NCI-H1048 (cell line): ENCODE data around the gene SULT2B1.
A peak's percentile ranks its signal among the peaks of the same experiment; 100 is the strongest.

Experiments
- DNase-seq: peaks from one replicate; lab custom pipeline; 2025; lab: John Stamatoyannopoulos, UW

SULT2B1 gene

GRCh38 chr19:48634424-48635262, 82.7 kb downstream of the SULT2B1 start:
- peak; percentile 92 for DNase-seq

- no peak for DNase-seq
Measured at GRCh38 chr19:48635263-48635965, 83.4 kb downstream of the SULT2B1 start.

DNA sequence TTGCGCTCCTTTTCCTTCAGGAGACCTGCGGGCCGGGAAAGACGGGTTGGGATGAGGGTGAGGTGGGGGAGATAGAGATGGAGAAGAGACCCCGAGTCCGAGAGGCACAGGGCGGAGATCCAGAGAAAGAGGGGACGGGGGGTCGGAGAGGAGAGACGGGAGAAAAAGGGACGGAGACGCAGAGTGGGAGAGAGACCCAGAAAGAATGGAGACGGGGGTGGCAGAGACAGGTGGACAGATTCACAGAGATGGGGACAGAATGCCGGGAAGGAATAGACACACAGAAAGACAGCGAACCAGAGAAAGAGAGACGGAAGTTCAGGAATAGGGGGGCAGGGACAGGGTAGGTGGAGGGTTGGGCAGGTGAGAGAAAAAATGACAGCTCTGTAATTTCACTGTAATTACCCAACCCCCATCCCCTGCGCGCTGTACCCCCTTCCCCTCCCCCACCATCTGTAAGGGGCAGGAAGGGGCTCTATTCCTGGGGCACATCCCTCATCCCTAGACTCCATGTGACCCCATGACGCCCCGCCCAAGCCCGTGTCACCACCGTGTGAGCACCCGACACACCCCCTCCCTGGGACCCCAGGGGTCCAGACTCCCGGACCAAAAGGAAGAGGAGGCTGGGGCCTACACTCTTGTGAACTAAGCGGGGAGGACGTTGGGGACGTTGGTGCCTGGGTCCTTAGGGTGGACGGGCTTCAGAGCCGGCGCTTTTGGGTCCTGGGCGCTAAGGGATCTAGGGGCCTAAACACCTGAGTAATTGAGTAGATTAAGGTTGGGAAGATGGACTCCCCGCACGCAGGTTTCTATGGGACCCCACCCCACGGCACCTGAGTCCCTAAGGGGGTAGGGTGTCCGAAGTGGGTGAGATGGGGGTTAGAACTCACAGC, 84.2 kb downstream of the SULT2B1 start:
- no peak for DNase-seq

GRCh38 chr19:48636859-48637448, 85.0 kb downstream of the SULT2B1 start, which contains the start of gene DBP:
Gene DBP, minus strand, starts transcription at chr19:48637379. Its CDS starts 385 bp downstream, at chr19:48636994.
- no peak for DNase-seq

GRCh38 chr19:48637449-48637947, 85.5 kb downstream of the SULT2B1 start:
- peak; percentile 97 for DNase-seq

DNA sequence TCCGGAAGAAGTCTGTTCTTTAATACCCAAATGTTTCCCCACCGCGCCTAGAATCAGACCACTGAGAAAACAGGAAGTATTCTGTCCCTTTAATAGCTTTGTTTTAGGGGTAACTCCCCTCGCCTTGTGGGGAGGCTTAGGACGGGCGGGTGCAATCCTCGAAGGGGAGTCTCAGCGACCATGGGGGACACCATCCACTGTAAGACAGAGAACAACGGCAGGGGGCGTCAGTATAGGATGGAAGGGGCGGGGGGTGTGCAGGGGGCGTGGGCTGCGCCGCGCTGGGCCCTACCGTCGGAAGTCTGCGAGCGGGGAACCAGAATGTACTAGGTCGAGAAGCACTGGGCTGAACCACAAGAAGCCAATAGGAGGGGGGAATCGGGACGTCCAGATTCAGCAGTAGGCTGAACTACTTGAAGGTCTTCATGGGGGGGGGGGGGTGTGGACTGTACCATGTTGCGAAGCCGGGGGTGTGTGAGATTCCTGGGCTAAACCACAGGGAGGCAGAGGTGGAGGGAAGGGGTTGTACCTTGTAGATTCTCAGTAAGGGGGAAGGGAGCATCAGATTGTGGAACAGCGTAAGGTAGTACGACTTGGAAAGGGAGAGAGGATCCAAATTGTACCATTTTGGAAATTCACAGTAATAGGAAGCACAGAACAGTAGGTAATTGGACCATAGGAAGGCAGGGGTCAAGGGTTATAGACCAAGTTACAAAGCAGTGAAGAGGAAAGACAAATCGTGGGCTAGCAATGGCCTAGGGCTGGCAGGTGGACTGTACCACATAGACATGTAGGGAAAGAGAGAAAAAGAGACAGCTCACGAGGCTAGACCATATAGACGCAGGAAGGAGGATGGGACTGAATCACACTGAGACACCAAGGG, 86.2 kb downstream of the SULT2B1 start:
- peak; percentile 71 for DNase-seq

GRCh38 chr19:48638831-48639381, 86.9 kb downstream of the SULT2B1 start:
- no peak for DNase-seq

DNA sequence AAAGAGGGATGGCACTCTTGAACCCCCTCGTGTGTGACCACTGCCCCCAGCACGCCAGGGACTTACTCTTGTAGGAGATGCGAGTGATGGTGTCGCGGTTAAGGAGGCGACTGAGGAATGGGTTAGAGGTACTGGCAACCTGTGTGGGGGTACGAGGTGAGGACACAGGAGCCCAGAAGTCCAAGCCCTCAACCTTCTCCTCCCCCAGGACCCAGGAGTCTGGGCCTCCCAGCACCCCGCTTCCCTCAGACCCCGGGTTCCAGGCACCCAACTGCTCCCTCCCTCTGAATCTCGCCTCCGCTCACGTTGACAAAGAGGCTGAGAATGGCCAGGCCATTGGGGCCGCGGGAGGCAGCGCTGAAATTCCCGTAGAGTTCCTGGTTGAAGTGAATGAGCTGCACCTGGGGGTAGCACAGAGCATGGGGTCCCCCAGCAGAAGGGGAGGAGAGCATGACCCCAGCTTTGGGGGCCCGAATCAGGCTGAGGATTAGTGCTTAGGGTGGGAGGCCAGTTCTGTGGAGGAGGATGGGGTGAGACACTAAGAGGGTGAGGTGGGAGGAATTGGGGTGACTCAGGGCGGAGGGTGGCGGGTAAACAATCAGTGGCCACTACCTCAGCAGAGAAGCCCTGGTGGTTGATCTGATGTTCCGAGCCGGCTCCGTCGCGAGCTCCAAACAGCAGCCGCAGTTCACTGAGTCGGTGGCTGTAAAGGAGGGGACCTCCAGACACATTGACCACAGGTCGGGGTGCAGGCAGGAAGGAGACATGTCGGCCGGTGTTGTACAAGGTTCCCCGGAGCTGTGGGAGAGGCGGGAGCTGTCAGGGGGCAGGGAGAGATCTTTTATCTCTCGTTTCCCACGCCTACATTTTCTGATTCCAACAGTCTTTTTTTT, 87.8 kb downstream of the SULT2B1 start:
- DNase-seq: no peak

- no peak for DNase-seq
Measured at GRCh38 chr19:48641850-48642249, 89.9 kb downstream of the SULT2B1 start.

GRCh38 chr19:48642862-48643261, 90.9 kb downstream of the SULT2B1 start:
- DNase-seq: no peak

GRCh38 chr19:48644355-48644754, 92.4 kb downstream of the SULT2B1 start:
- DNase-seq: no peak

DNA sequence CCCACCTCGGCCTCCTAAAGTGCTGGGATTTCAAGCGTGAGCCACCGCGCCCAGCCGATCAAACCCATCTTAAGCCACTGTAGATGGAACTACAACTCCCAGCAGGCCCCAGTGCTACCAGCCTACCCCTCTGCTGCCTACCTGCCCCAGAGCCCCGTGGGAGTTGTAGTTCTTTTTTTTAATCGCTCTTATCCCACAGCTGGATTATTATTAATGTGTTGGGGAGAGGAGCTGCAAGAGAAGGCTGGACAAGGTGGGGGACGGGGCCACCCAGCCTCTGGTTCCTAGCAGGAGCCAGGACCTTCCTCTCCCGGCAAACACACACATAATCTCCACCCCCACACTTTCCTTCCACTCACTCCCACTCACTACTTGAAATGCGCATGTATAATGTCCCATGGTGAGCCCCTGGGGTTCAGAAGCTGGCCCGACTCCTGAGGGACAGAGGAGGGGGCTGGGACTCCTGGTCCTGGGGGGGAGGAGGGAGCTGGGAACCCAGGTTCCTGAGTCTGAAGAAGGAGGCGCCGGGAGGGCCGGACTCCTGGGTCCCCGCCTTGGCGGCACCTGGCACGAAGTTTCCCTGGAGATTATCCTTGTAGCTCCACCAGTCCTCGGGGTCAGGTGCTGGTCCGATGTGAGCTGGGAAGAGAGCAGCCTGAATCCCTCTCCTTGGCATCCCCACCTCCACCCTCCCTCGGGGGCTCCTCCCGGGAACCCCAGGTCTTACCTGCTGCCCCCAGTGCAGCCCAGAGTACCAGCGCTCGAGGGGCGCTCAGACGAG, 93.1 kb downstream of the SULT2B1 start:
- DNase-seq: no peak

DNA sequence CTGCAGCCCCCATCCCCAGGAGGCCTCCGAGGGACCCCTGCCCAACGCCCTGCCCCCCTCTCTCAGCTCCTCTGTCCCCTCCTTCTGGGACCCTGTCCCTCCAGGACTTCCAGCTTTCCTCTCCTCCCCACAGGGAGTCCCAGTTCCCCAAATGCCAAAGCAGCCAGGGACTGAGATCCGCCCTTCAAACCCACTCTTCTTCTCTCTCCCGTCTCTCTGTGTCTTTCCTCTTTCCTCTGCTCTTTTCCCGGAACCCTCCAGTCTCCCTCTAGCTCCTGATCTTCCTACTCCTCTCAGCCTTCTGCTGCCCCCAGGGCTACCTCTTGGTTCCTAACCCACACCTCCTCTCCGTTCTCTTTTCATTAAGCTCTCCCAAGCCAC, 93.6 kb downstream of the SULT2B1 start:
- no peak for DNase-seq

DNA sequence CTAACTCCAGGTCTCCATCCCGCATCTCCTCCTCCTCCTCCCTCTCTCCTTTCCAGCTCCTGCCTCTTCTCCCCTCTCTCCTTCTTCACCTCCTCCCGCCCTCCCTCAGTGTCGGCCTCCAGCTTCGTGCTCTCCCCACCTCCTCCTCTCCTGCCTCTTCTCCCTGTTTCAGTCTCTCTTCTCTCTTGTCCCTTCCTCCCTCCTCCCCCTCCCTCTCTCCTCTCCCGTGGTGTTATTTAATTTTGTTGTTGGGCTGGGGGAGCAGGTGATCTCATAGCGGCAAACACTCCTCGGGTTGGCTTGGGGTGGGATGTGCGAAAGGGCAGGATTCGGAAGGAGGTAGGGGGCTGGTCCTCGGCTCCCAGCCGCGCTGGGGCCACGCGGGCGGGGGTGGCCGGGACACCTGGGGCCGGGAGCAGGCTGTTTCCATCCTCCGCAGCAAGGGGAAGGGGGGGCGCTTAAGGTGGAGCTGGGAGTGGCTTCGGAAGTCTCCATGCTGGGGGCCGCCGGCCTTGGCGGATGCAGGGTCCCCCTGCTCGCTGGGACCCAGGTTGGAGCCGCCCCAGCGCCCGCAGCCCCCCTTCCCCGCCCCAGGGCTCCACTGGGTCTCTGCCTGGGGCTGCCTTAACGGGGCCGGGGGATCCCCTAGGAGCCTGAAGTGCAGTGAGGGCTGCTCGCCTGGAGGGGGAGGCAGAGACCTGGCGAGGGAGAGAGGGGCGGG, 94.2 kb downstream of the SULT2B1 start, which contains the start of gene CA11:
TSS of gene CA11 (minus strand) at position 187 of the 721 bp plus-strand sequence. CDS start 555 bp downstream, outside the sequence.
- no peak for DNase-seq

- DNase-seq: peak; percentile 68
Measured at GRCh38 chr19:48646722-48647216, 94.8 kb downstream of the SULT2B1 start.

GRCh38 chr19:48648134-48648533, 96.2 kb downstream of the SULT2B1 start:
- DNase-seq: no peak
